Measurements from ENCODE around the gene AKAP7. TPM values are rescaled to one million over a fixed set of nuclear protein-coding genes. Genes with fewer than 3 reads are reported as not detected.

Gene AKAP7
- polyA plus RNA-seq, 1 donor (not counting 4 experiments of a cell fraction or from before 2014, with no cell fraction given) = 1.7 TPM

GRCh38 chr6:131124336-131125071 is 10.8 kb upstream of the AKAP7 start:
- no peak overlapping the region for H3K9ac ChIP-seq (ENCODE audit: control insufficient read depth, extremely low read depth, insufficient read depth, low read length)
- no peaks in the 10 kb centered on the region for H4K20me1 ChIP-seq (ENCODE audit: control insufficient read depth, extremely low read depth, insufficient read depth, low read length)
- H3K27me3 ChIP-seq (ENCODE audit: control insufficient read depth, extremely low read depth, insufficient read depth, low read length) = no peaks in the 10 kb centered on the region
- H3K4me2 ChIP-seq (ENCODE audit: control insufficient read depth, extremely low read depth, insufficient read depth, low read depth, low read length) = peak overlapping the region; percentile 63
- no peak for TF ChIP-seq EZH2 (IDR thresholded peaks at IDR 0.05; ENCODE audit: low read length)
- TF ChIP-seq CTCF (optimal IDR thresholded peaks at IDR 0.05 in 1 of 3, IDR thresholded peaks at IDR 0.05 in 1 of 3, conservative IDR thresholded peaks at IDR 0.05 in 1 of 3; ENCODE audit: extremely low read depth in 1 of 3, insufficient read depth in 2 of 3, low read length in 3 of 3) = no peak
- peak overlapping the region; percentile 48 for H2AFZ ChIP-seq (ENCODE audit: control insufficient read depth, low read length)
- FAIRE-seq (peak; percentile 74), DNase-seq (ENCODE audit: low read depth, low spot score) (no peak)
- H3K9me3 ChIP-seq (ENCODE audit: control insufficient read depth, low read depth, low read length) = no peaks in the 10 kb centered on the region
- H3K4me3 ChIP-seq (ENCODE audit: control insufficient read depth in 2 of 3, extremely low read depth in 1 of 3, insufficient read depth in 2 of 3, low read depth in 1 of 3, low read length in 3 of 3) = peak overlapping the region in 2 of 3 experiments; percentile 15
- H3K36me3 ChIP-seq (ENCODE audit: control insufficient read depth in 2 of 2, extremely low read depth in 1 of 2, insufficient read depth in 2 of 2, low read length in 2 of 2) = no peaks in the 10 kb centered on the region
- H3K79me2 ChIP-seq (ENCODE audit: control insufficient read depth, insufficient read depth, low read length) = no peaks in the 10 kb centered on the region
- H3K9me1 ChIP-seq (ENCODE audit: control insufficient read depth, extremely low read depth, insufficient read depth, low read length) = no peaks in the 10 kb centered on the region
- no peak overlapping the region for H3K27ac ChIP-seq (ENCODE audit: control insufficient read depth, insufficient read depth, low read length)
- dilution Hi-C loops (cut with MboI; ENCODE audit: extremely low pct_ligation_motif_present, low sequenced_read_pairs) = no loop called here
- peaks cover 19% of the 10 kb centered on the region for H3K4me1 ChIP-seq (ENCODE audit: control insufficient read depth, extremely low read depth, insufficient read depth, low read length)

GRCh38 chr6:131125431-131125830 is 9.8 kb upstream of the AKAP7 start:
- FAIRE-seq (peak; percentile 60), DNase-seq (ENCODE audit: low read depth, low spot score) (peak; percentile 17)
- Histone ChIP-seq H2AFZ (ENCODE audit: control insufficient read depth, low read length) (no peak overlapping the region), H3K79me2 (ENCODE audit: control insufficient read depth, insufficient read depth, low read length) (no peaks in the 10 kb centered on the region), H3K9me1 (ENCODE audit: control insufficient read depth, extremely low read depth, insufficient read depth, low read length) (no peaks in the 10 kb centered on the region), H4K20me1 (ENCODE audit: control insufficient read depth, extremely low read depth, insufficient read depth, low read length) (no peaks in the 10 kb centered on the region), H3K4me2 (ENCODE audit: control insufficient read depth, extremely low read depth, insufficient read depth, low read depth, low read length) (no peak overlapping the region), H3K27ac (ENCODE audit: control insufficient read depth, insufficient read depth, low read length) (no peak overlapping the region), H3K36me3 (ENCODE audit: control insufficient read depth in 2 of 2, extremely low read depth in 1 of 2, insufficient read depth in 2 of 2, low read length in 2 of 2) (no peaks in the 10 kb centered on the region), H3K4me3 (ENCODE audit: control insufficient read depth in 2 of 3, extremely low read depth in 1 of 3, insufficient read depth in 2 of 3, low read depth in 1 of 3, low read length in 3 of 3) (no peak overlapping the region), H3K4me1 (ENCODE audit: control insufficient read depth, extremely low read depth, insufficient read depth, low read length) (peaks cover 23% of the 10 kb centered on the region), H3K27me3 (ENCODE audit: control insufficient read depth, extremely low read depth, insufficient read depth, low read length) (no peaks in the 10 kb centered on the region), H3K9ac (ENCODE audit: control insufficient read depth, extremely low read depth, insufficient read depth, low read length) (no peak overlapping the region), H3K9me3 (ENCODE audit: control insufficient read depth, low read depth, low read length) (no peaks in the 10 kb centered on the region)
- dilution Hi-C loops (cut with MboI; ENCODE audit: extremely low pct_ligation_motif_present, low sequenced_read_pairs) = no loop called here
- no peak for TF ChIP-seq EZH2 (IDR thresholded peaks at IDR 0.05; ENCODE audit: low read length)
- no peak for TF ChIP-seq CTCF (optimal IDR thresholded peaks at IDR 0.05 in 1 of 3, IDR thresholded peaks at IDR 0.05 in 1 of 3, conservative IDR thresholded peaks at IDR 0.05 in 1 of 3; ENCODE audit: extremely low read depth in 1 of 3, insufficient read depth in 2 of 3, low read length in 3 of 3)
